CD14-positive monocyte (primary cell): Measurements from ENCODE around the gene APIP. TPM values are rescaled to one million over a fixed set of nuclear protein-coding genes. Genes with fewer than 3 reads are reported as not detected.

Experiments used
- DNase-seq, 3 donors: peaks; one replicate each; pipeline ENCODE4 v3.0.0-alpha.2; 2011 to 2022
- H2AFZ ChIP-seq: 2 replicates; pipeline ENCODE4 v1.6.0; 2012; ENCODE audit warnings: mild to moderate bottlenecking, low read depth, low read length, inconsistent platforms; ENCODE audit not compliant: insufficient read depth, poor library complexity, severe bottlenecking
- H3K27ac ChIP-seq, 2 donors: 1 replicate in 1 of 2; 2 replicates in 1 of 2; pipeline ENCODE4 v1.5.1; 2012 to 2013; ENCODE audit warnings: low read length in 2 of 2, control low read depth in 1 of 2, inconsistent platforms in 1 of 2, low read depth in 1 of 2, mild to moderate bottlenecking in 1 of 2
- H3K27me3 ChIP-seq, 2 donors: one replicate each; pipeline versions ENCODE4 v1.6.0 to v1.6.1; 2011 to 2013; ENCODE audit warnings: low read length in 2 of 2; ENCODE audit not compliant: control insufficient read depth in 2 of 2, insufficient read depth in 2 of 2
- H3K36me3 ChIP-seq, 2 donors: replicated peaks in 1 of 2; 1 replicate in 1 of 2; 2 replicates in 1 of 2; pipeline versions ENCODE4 v1.5.1 to v1.6.1; 2012 to 2013; ENCODE audit warnings: low read length in 2 of 2, control low read depth in 1 of 2, inconsistent platforms in 1 of 2, mild to moderate bottlenecking in 1 of 2; ENCODE audit not compliant: insufficient read depth in 2 of 2, control insufficient read depth in 1 of 2
- H3K4me1 ChIP-seq, 2 donors: 1 replicate in 1 of 2; 2 replicates in 1 of 2; pipeline versions ENCODE4 v1.5.1 to v1.6.1; 2012 to 2013; ENCODE audit warnings: low read length in 2 of 2, control low read depth in 1 of 2, inconsistent platforms in 1 of 2, mild to moderate bottlenecking in 1 of 2, moderate library complexity in 1 of 2; ENCODE audit not compliant: insufficient read depth in 2 of 2, control insufficient read depth in 1 of 2
- H3K4me2 ChIP-seq: replicated peaks from 2 replicates; pipeline ENCODE3; 2012; ENCODE audit warnings: low read length, moderate library complexity, mild to moderate bottlenecking; ENCODE audit not compliant: poor library complexity, severe bottlenecking; ENCODE audit errors: extremely low read depth
- H3K4me3 ChIP-seq, 3 experiments: fragments of 200-600 bp in 1 of 3; sonication (generic) in 1 of 3; replicated peaks in 1 of 3; 1 replicate in 2 of 3; 2 replicates in 1 of 3; pipeline ENCODE4 v1.5.1; 2011 to 2013; ENCODE audit warnings: low read length in 3 of 3, mild to moderate bottlenecking in 3 of 3, control low read depth in 2 of 3, low read depth in 2 of 3, inconsistent platforms in 1 of 3, moderate library complexity in 1 of 3
- H3K79me2 ChIP-seq: 2 replicates; pipeline ENCODE4 v1.6.0; 2012; ENCODE audit warnings: mild to moderate bottlenecking, control low read depth, inconsistent platforms, low read length, moderate library complexity; ENCODE audit not compliant: insufficient read depth
- H3K9ac ChIP-seq: 2 replicates; pipeline ENCODE4 v1.6.0; 2017; ENCODE audit warnings: low read length, mild to moderate bottlenecking; ENCODE audit not compliant: insufficient read depth, poor library complexity, severe bottlenecking
- H3K9me3 ChIP-seq, 2 donors: replicated peaks in 1 of 2; 1 replicate in 1 of 2; 2 replicates in 1 of 2; pipeline versions ENCODE4 v1.5.1 to v1.6.1; 2012 to 2013; ENCODE audit warnings: low read length in 2 of 2, control low read depth in 1 of 2; ENCODE audit not compliant: control insufficient read depth in 1 of 2, insufficient read depth in 1 of 2
- H4K20me1 ChIP-seq: 2 replicates; pipeline ENCODE4 v1.6.0; 2012; ENCODE audit warnings: mild to moderate bottlenecking, low read length, control low read depth, moderate library complexity; ENCODE audit not compliant: insufficient read depth
- H3K27ac Mint-ChIP-seq, 7 donors: one replicate each; pipeline ENCODE4 v1.8.0; 2020; ENCODE audit warnings: mild to moderate bottlenecking in 7 of 7, mixed read lengths in 7 of 7, moderate library complexity in 6 of 7, inconsistent platforms in 2 of 7
- H3K27me3 Mint-ChIP-seq, 3 donors: one replicate each; pipeline ENCODE4 v1.8.0; 2021 to 2022; ENCODE audit warnings: low read depth in 3 of 3, mild to moderate bottlenecking in 3 of 3, mixed read lengths in 3 of 3, moderate library complexity in 3 of 3, inconsistent platforms in 1 of 3
- H3K36me3 Mint-ChIP-seq, 2 donors: one replicate each; pipeline ENCODE4 v1.8.0; 2020; ENCODE audit warnings: mixed read lengths in 2 of 2, inconsistent platforms in 1 of 2, mild to moderate bottlenecking in 1 of 2
- H3K4me1 Mint-ChIP-seq: one replicate; pipeline ENCODE4 v1.8.0; 2020; ENCODE audit warnings: mild to moderate bottlenecking, mixed read lengths
- H3K4me3 Mint-ChIP-seq, 2 donors: one replicate each; pipeline ENCODE4 v1.8.0; 2020; ENCODE audit warnings: mild to moderate bottlenecking in 2 of 2, mixed read lengths in 2 of 2, moderate library complexity in 1 of 2
- H3K9me3 Mint-ChIP-seq, 7 donors: one replicate each; pipeline ENCODE4 v1.8.0; 2020 to 2022; ENCODE audit warnings: mixed read lengths in 7 of 7, mild to moderate bottlenecking in 6 of 7, moderate library complexity in 6 of 7, inconsistent platforms in 2 of 7
- WGBS: methylation state at CpG from one replicate; pipeline ENCODE4 v1.1.5; 2013; ENCODE audit warnings: missing lambda C conversion rate; ENCODE audit not compliant: insufficient coverage; 5-methylcytosine and 5-hydroxymethylcytosine counted together
- intact Hi-C, 2 donors: fragments of 100-400 bp; cut with micrococcal nuclease; formaldehyde crosslinking; loops; one replicate each; pipeline versions ENCODE4 v1.15.0 to v1.15.1; 2023
- polyA plus RNA-seq, 3 donors: library from polyadenylated mRNA; depleted of rRNA in 1 of 3; unstranded in 2 of 3; stranded (reverse) in 1 of 3; fragments of 300-500 nt in 2 of 3; fragments of >200 nt in 1 of 3; fragmentation: Illumina TruSeq in 2 of 3; gene quantifications; 1 replicate in 2 of 3; 2 replicates in 1 of 3; pipeline ENCODE4 v1.2.3, GENCODE V29; 2012 to 2021
- TF ChIP-seq, protein P1 (sequence below): fragments of 200-600 bp; IDR thresholded peaks from one replicate; pipeline ENCODE4 v1.8.0; 2022; ENCODE audit warnings: antibody characterized with exemption, mild to moderate bottlenecking

APIP gene
- polyA plus RNA-seq, 3 donors: 16.3 to 25.4 (median 22.9) TPM

DNA sequence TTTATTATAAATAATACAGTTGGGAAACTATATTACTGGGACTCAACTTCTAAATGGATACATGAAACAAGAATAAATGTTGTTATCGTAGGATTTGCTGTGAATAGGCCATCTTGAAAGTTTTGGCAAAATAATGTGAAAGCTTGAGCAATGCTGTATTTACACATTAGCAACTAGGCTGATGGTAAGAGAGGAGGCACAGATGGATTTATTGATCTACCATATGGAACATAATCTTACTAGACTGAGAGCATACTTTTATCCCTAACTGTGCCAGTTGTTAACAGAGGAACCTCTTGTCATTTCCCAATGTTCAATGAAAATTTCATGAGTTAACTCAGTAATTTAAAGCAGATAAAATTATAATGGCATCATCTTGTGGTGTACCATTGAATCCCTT lies 22.8 kb downstream of the APIP start:
- Histone ChIP-seq H3K9ac (no peak overlapping the region), H3K36me3 (peaks cover 4 to 23% of the 10 kb centered on the region in 2 donors), H3K27me3 (no peaks in the 10 kb centered on the region), H3K4me2 (no peak overlapping the region), H4K20me1 (no peaks in the 10 kb centered on the region), H3K79me2 (peaks cover 7% of the 10 kb centered on the region), H3K9me3 (peaks cover 12 to 17% of the 10 kb centered on the region in 2 donors), H3K4me3 (no peak overlapping the region), H3K27ac (no peak overlapping the region), H3K4me1 (no peaks in the 10 kb centered on the region), H2AFZ (no peak overlapping the region)
- Mint-ChIP-seq H3K4me3 (no peak overlapping the region), H3K27me3 (no peaks in the 10 kb centered on the region), H3K4me1 (no peaks in the 10 kb centered on the region), H3K9me3 (peaks cover 12 to 22% (median 13%) of the 10 kb centered on the region in 7 donors), H3K27ac (no peak overlapping the region), H3K36me3 (peaks cover 13 to 19% of the 10 kb centered on the region in 2 donors)
- no peak for DNase-seq
- TF ChIP-seq, protein P1, sequence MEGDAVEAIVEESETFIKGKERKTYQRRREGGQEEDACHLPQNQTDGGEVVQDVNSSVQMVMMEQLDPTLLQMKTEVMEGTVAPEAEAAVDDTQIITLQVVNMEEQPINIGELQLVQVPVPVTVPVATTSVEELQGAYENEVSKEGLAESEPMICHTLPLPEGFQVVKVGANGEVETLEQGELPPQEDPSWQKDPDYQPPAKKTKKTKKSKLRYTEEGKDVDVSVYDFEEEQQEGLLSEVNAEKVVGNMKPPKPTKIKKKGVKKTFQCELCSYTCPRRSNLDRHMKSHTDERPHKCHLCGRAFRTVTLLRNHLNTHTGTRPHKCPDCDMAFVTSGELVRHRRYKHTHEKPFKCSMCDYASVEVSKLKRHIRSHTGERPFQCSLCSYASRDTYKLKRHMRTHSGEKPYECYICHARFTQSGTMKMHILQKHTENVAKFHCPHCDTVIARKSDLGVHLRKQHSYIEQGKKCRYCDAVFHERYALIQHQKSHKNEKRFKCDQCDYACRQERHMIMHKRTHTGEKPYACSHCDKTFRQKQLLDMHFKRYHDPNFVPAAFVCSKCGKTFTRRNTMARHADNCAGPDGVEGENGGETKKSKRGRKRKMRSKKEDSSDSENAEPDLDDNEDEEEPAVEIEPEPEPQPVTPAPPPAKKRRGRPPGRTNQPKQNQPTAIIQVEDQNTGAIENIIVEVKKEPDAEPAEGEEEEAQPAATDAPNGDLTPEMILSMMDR: no peak
- no CpG with 5 or more reads among the region's 1 CpG for WGBS
- intact Hi-C loops: loop anchor here (5.0 to 10.0 kb wide), 3 partner anchors 306 to 379 kb away; partner anchors contain the start of gene ELF5 (in 1 of the 2)

DNA sequence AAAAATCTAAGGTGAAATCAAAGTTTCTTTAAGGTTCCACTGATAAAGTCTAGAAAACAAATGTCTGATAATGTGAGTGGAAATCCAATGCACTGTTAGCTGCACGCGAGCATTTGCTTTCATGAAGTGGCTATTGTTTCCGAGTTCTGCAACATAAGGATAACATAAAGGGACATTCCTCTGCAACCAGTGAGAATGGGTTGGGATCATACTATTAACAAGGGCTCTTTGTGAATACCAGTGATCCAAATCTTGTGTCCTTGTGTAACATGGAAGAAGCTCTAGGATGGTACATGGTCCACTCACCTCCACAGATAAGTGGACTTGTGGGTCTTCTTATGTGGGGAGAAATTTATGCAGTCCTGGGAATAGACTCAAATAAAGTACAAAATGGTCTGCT lies 24.6 kb downstream of the APIP start:
- peaks cover 1 to 6% (median 4%) of the 10 kb centered on the region in 7 donors for H3K9me3 Mint-ChIP-seq
- Histone ChIP-seq H3K4me3 (no peak overlapping the region), H3K4me1 (no peaks in the 10 kb centered on the region), H3K9me3 (peaks cover 0 to 4% of the 10 kb centered on the region in 2 donors), H3K9ac (no peak overlapping the region), H3K79me2 (no peaks in the 10 kb centered on the region), H3K36me3 (peaks cover 14 to 29% of the 10 kb centered on the region in 2 donors), H4K20me1 (no peaks in the 10 kb centered on the region), H3K4me2 (no peak overlapping the region), H3K27ac (no peak overlapping the region), H2AFZ (no peak overlapping the region), H3K27me3 (no peaks in the 10 kb centered on the region)
- no peaks in the 10 kb centered on the region for H3K4me1 Mint-ChIP-seq
- whole genome bisulfite sequencing: 96% methylated on average over 3 of the region's 3 CpGs
- H3K4me3 Mint-ChIP-seq: no peak overlapping the region
- TF ChIP-seq, protein P1: no peak
- no peaks in the 10 kb centered on the region for H3K27me3 Mint-ChIP-seq
- H3K36me3 Mint-ChIP-seq: peaks cover 20 to 31% of the 10 kb centered on the region in 2 donors
- H3K27ac Mint-ChIP-seq: no peak overlapping the region
- DNase-seq: no peak
- intact Hi-C loops: loop anchor here (5.0 to 10.0 kb wide), 3 partner anchors 304 to 377 kb away; partner anchors contain the start of gene ELF5 (in 1 of the 2)
